GM18520 (cell line): ENCODE data around the gene RTL3.

ENCODE experiments used
- ATAC-seq: cut with Tn5 transposase; IDR thresholded peaks from one replicate; pipeline ENCODE4 v1.9.1; 2021; ENCODE audit not compliant: unreplicated experiment

The RTL3 gene

DNA sequence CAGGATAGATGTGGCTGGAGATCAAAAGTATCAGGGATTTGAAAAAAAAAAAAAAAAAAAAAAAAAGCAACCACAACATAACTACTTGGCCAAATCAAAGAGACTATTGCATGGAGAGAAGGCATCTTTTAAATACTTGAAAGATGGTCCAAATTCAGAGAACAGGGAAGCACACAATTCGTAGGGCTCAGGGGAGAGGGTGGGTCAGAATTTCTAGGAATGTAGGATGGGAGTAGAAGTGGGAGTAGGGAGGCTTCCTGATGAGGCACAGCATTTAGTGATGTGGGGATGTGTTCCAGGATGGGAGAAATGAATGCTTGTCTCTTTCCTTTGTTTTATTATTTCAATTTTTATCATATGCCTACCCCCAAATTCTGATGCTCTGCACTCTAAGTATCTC is 36.3 kb downstream of the RTL3 start:
- no peak for ATAC-seq

- no peak for ATAC-seq
These were observed 39.3 kb downstream of the RTL3 start for GRCh38 chrX:78619834-78620233.

GRCh38 chrX:78618987-78619386 is 40.1 kb downstream of the RTL3 start:
- ATAC-seq = no peak

- no peak for ATAC-seq
These were observed 44.9 kb downstream of the RTL3 start for GRCh38 chrX:78614264-78614663.
